IPS-NIHi11 (cell line): ENCODE results near the gene WLS.

ENCODE experiments used
- DNase-seq: peaks from one replicate; pipeline ENCODE4 v3.0.0; 2012; ENCODE audit warnings: mixed read lengths, low spot score

WLS gene

DNA sequence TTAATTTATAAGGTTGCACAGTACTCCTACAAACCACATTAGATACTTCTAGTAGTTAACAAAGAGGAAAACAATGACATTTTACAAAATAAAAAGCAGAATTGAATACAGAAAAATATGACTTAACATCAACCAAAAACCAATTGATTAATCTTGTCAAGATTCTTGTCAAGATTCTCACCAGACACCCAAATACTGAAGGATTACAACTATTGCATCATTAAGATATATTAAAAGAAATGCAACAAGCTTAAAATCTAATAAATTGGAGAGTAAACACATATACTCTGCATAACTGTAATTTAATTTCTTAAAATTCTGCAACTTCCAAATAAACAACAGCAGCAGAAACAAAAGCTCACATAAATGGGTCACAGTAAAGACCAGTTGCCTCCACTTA lies 4.7 kb downstream of the WLS start:
- no peak for DNase-seq

DNA sequence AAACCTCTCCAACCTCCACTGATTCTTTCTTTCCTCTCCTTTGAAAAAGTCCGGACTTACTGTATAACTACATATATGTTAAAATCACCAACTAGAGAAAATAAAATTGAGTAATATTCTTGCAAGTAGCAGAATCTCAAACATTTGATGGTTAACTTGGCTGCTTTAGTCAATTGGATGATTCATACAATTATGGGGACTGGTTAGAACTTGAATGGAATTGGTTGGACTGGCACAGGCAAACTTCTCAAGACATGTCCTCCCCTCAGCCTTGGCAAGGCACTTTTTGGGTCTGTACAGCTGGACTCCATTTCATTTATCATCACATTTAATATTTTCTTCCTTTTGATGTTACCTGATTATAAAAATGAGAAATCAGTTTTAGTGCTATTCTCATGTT lies 6.5 kb downstream of the WLS start:
- no peak for DNase-seq

DNA sequence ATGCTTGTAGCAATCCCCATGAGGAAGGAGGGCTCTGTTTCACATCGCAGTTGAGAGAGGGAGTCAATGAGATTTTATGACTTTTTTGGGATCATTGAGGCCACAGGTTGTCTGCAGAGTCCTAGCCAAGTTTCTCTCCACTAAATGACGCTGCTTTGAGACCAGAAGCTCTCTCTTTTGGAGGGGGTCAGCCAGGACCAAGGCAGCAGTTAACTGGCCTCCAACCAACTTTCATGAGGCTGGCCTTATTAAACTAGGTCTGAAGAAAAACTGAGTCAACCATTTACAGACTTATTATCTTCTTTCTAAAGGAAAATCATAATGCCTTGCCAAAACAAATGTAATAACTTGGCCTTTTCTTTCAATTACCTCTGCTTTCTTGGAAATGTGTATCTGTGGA lies 8.6 kb downstream of the WLS start:
- no peak for DNase-seq

DNA sequence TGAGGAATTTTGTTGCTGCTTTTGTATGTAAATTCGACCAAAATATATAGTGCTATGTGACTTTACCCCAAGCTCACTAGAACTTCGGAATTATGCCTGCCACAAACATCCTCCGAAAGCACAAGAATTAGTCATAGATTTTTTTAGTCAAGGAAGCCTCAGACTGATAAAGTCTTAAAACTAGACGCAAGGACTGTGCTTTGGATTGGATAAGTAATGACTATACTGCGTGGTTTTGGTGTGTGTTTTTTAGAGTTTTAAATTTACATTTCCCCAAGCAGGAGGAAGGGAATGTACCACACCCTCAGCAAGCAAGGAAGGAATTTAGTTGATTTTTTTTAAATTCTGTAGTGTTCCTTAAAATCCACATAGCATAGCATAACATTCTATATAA lies 10.3 kb downstream of the WLS start:
- no peak for DNase-seq

DNA sequence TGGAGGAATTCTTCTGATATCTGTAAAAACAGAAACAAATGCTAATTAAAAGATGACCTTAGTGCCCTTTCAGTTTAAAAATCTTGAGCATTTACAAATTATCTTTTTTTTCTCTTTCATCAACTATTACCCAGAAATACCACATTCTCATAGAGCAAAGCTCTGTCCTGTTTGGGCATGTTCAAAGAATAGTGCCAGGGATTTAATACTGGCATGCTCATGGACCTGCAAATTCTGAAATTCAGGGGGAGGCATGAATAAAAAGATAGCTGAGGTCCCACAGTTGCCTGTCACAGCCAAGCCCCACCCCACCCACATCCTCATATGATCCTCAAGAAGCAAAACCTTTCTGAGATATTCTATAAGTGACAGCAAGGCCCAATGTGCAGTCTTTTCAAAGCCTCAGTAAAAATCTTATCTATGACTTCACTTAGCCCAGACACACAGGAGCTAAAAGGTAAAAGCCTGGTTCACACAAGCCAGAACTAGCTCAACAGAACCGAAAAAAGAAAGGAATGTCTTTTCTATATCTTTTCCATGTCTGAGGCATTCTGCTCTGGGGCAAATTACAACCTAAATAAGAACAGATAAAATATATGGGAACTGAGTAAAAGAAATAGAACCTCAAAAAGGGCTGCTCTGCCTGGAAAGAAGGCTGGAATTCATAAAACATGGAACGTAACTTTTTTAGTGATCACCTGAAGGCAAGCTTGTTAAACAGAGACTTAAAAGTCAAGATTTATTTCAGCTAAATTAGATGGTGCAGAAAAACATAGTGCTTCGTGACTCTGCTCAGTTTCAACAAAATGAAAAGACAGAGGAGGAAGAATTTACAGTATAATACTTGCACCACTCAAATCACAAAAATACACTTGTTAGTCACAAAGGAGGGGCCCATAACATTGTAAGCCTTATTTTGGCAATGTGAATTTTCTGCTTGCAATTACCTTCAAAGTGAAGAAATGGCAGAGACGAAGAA lies 11.0 kb downstream of the WLS start:
- DNase-seq, result no peak

DNA sequence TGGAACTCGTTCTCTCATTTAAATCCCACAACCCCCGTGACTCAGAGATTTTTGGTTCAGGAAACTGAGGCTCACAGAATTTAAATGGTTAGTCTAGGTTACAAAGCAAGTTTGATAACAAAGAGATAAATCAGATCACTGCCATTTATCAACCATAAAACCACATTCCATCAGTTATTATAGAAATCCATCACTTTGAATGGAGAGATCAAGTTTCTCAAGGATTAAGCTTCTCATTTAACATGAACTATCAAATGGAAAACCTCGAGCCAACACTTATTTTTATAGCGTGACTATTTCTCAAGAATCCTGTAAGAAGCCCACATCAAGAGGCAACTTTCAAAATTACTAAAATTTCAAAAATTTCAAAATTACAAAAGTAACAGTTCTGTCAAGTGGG lies 11.9 kb downstream of the WLS start:
- no peak for DNase-seq

DNA sequence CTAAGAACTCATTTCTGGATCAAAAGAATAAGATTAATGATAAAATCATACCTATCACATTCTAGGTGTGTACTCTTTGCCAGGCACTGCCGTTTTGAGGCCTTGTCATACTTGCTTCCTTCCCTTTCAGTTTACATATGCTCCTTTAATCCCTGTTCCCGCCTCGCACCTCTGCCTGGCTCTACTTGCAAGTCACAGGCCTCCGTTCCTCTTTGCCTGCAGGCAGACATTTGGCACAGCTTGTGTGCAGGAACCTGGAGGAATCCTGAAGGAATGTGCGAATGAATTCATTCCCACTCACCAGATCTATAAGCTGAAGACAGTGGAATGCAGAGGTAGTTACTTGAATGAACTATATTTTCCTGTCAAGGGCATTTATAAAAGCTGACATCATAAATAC lies 13.8 kb downstream of the WLS start:
- DNase-seq, result no peak

DNA sequence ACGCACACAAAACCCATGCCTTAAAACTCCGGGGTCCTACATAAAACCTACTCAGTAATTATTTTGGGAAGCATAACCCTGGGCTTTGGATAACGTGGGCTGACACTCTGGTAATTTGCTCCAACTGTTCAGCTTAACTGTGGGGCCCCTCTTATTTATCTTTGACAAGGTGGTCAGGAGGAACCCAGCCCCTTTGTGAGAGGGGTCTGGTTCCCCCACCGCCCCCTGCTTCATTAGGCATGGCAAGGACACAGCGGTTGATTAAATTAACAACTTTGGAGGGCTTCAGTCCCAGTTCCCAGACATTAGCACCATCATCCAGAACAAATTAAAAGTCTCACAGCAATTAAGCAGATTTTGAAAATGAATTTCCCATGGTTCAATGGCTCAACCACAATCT lies 14.7 kb downstream of the WLS start:
- no peak for DNase-seq

DNA sequence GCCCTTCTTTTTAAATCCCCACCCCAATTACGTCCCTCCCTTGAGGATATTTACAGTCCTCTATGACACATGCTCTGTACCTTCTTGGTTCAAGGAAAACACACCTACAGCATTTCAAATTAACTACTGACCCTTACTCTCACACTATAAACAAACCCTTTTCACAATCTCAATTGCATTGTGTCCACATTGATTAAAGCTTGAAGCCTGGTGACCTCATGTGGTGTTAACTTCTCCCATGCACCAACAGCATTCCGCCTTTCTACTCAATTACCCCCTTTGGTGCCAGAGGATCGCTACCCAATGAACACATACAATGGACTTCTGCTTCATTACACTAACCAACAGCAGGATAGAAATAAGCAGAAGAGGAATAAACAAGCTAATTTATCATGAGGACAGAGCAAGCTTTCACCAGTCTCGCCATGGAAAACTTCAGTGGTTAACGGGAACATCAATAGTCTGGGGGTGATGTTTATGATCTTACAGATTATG lies 15.2 kb downstream of the WLS start:
- peak; percentile 49 for DNase-seq

DNA sequence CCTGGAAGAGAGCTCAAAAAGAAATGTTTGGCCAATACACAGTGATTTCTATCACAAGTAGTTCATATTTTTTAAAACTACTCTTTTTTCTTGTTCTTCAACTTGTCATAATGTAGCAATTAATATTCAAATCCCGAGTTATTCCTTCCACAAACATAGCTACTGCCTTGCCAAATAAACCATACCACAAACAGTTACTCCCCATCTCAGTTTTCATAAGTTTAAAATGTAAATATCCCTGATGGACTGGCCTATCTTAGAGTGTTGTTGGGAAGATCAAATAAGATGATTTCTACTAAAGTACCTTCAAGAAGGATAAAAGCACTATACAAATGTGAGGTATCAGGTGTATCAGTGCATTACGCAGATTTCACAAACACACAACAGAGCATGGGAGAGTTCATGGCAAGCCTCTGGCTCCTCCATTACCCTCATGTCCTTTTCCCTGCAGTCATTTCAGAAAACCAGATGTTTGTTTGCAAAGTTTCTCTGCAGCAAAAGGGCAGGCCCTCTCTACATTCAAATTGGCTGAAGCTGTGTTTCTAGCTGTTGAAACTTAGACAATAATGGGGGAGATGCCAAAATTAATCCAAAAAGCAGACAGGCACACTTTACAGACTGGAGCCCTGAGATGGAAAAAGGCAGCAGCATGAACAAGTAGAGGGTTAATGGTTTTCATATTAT lies 16.1 kb downstream of the WLS start:
- DNase-seq, result no peak

DNA sequence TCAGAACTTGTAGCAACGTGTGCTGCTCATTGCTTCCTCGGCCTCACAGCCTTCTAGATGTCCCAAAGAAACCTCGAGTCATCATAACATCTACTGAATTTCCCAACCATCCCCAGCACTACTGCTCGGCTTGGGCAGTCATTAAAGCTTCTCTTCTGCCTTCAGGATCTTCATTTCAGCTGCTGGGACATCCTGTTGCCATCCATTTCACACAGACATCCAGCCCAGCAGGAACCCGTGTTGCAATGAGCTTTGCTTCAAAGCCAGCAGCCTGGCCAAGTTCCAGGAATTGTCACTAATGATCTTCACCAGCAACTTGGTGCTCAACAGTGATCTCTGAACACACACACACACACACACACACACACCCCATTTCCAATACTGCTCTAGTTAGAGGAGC lies 18.5 kb downstream of the WLS start:
- no peak for DNase-seq

DNA sequence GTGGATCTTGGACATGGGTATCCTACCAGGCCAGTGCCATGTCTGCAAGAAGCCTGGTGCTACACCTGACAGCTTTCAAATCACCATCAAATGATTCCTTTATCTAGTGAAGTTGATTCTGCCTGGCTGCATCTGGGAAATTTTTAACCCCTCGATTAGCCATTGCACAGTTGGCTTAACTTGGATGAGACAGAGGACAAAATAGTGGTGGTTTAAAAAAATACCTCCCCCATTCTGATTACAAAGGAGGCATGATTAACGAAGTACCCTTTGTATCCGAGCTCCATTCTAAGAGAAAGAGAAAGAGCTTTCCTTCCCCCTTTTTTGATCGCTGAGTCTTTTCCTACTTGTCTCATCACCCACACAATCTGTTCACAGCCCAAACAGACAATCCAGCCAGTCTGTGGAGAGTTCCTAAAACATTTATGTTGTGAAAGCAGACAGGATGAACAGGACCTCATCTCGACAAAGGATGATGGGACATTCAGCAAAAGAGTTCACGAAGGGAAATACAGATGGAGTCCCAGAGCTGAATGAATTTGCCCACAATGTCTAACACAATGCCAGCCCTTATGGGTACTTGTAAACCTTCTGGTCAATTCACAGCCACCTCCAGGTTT lies 20.5 kb downstream of the WLS start:
- no peak for DNase-seq

DNA sequence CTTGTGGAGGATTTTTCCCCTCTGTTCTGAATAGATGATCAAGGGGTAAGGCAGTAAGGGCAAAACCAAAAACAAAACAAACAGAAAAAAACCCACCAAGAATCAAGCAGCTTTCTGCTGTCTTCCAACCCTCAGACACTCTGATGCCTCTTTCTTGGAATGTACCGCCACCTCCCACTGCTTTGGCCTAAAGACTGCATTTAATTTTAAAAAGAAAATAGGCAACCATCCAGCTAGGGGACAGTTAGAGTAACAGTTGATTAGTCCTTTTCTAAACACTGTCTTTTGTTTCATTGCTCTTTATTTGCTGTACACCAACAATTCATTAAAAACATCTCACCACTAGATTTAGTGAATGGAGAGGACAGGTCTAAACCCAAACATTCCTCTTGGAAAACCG lies 21.5 kb downstream of the WLS start:
- no peak for DNase-seq

DNA sequence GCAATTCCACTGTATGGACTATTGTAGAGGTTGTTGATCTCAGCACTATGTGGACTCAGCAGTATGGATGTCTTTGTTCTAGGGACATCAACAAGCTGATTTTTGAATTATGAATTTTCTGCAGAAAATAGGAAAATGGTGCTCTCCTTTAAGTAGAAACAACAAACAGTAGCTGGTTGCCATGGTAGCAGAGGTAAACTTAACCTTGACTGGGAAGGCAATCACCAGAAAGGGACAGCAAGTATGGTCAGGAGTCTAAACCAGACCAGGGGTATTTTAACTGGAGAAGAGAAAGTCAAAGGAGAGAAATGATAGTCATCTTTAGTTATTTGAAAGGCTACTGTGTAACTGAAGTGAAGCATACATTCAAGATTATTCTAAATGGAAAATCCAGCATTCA lies 22.3 kb downstream of the WLS start:
- DNase-seq, result no peak

DNA sequence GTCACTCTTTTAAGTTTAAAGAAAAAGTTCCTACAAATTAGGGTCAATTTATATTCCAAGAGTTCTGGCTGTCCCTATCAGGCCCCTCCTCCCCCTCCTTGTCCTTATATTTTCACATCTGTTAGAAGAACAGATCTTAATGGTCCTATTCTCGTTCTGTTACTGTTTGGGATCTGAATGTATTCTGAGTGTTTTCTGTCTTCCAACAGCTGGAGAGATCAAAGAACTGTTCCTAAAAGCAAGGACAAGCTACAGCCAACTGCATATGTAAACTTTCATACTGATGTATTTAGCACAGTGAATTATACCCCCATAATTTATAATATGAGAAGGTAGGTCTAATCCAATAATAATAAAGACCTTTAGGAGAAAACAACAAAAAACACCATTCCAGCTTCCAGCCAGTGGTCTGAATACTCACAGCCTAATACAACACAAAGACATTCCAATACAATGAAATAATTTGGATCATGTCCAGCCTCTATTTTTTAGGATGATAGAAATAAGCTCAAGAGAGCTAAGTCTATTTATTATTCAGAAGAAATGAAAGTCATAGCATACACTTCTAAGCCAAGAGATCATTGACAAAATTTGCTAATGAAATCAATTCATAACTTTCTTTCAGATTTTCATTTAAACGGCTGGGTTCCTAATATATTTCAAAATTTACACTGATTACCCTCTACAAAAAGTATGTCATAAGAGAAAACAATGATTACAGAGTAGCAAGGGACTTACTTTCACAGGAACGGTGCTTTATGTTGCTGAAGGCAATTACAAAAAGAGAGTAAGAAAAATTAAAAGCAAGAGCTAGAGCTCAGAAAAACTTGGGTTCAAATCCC lies 25.3 kb downstream of the WLS start:
- no peak for DNase-seq

DNA sequence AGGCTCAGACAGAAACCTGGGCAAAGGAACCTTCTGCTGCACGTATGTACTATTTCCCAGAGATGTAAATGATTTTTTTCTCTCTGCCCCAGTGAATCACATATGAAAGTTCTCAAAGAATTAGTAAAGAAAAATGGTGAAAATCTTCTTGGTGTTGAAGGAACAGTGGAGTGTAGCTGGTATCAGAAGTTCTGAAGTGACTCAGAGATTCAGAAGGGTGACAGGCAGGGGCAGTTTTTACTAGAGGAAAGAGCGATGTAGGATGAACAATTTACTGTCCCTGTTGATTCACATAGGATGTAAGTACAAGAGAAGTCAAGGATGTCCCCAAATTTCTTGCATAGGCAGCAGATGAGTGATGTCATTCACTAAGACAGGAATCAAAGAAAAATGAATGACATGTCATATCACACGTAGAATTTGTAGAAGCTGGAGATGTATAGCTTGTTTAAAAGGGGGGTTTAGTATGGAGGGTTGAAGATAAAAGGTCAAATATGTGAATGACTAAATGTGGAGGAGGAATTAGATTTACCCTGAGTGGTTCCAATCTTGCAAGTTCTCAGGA lies 26.4 kb downstream of the WLS start:
- DNase-seq, result no peak

DNA sequence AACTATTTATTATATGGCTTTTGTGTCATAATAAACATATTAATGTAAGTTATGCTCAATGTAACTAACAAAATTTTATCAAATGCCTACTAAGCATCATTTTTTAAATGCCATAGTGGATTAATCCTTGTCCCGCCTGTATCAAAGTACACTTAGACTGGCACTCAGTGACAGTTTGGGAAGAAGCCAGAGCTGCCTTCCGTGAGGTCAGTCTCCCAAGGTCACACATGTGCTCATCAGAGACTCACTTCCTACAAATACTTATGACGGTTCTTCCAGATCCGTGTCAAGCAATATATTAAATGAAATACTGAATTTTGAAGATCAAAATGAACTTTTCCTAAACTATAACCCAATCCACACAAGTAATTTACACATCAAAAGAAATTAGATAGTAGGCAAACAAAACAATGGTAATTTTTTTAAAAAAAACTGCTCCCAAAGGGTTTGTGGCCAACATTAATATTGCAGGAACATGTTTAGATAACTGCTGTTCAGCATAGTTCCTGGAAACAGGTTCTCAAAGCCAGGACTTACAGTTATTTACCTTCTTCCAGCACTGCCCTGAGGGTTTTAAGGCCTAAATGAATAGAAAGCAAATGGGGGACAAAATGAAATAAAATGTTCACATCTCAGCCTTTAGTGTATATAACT lies 27.2 kb downstream of the WLS start:
- DNase-seq, result no peak

DNA sequence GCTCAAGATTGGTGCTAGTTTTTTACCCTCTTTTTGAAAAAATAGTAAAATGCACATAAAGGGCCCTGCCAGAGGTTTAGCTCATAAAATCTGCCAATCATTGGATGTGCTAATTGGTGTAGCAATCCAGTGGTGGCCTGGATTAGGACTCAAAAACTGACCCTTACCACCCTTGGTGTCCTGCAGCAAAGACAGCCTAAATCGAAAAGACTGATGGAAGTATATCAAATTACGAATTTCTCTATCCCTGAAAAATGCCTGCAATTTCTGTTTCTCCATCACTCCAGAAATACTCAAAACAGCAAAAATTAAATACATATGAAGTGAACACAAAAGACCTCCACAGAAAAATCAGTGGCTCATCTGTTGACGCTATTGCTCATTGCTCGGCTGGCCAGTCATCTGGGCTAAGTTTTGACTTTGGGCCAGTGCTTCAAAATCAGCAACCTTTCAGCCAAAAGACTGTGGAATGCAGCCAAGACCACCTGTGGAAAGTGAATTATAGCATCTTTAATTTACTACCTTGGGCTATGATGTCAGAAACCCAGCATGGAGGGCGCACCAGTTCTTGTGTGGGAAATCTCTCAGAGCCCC lies 30.0 kb downstream of the WLS start:
- peak; percentile 15 for DNase-seq

DNA sequence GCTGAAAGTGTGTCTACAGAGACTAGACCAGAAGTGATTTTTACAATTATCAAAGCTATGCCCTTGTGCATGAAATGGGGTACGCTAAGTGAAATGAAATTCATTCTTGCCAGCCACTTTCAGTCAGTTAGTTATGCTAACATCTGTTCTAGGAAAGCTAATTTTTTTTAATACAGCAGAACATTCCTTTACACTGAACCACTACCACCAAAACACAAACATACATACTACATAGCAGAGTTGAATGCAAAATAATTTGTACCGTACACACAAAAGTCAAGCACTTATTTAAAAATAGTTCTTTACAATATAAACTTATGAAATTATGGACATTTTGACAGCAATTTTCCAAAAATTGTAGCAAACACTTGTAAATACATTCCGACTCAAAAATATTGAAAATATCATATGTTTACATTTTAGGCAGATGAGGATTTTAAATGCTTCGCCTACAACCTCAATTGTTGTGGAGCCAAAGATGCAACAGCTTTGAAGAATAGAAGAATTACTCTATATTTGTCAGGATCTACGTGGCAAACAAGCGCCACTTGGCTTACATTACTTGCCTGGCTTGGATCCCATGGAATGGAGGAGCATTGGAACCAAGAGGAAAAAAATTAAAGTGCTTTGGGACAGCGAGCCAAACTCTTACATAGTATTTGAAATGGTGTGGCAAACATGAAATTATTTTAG lies 30.6 kb downstream of the WLS start:
- DNase-seq, result no peak

DNA sequence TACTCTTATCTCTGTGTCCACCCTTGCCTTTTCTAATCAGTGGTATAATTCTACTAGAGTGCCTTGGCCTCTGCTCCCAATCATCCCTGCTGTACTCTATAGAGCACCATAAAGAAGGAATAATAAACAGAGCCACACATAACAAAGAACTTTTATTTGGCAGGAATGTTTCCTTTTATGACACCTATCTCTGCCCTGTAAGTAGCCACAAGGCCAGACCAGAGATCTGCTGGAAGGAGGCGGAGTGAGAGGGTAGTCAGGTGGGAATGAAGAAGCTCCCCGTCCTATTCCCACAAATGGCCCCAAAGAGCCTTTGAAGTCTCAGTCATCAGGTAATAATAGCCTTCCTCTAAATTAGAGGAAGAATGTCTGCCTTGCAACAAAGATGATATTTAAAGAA lies 32.7 kb downstream of the WLS start:
- DNase-seq, result no peak
